Uterus (tissue), 2 donors: ENCODE data around the gene UNC5CL.

Experiments used
- POLR2A ChIP-seq, 2 donors: fragments of 450-650 bp; IDR thresholded peaks; one replicate each; pipeline ENCODE4 v1.6.1; 2016; ENCODE audit warnings: antibody characterized with exemption in 2 of 2, mild to moderate bottlenecking in 1 of 2, moderate library complexity in 1 of 2
- TF ChIP-seq, protein P1 (sequence below), 4 experiments: fragments of 200-600 bp in 2 of 4; fragments of 450-650 bp in 2 of 4; sonication (generic) in 2 of 4; IDR thresholded peaks; one replicate each; pipeline ENCODE4 v1.5.1; 2016 to 2019; ENCODE audit warnings: antibody characterized with exemption in 4 of 4, mild to moderate bottlenecking in 2 of 4, moderate library complexity in 1 of 4

DNA sequence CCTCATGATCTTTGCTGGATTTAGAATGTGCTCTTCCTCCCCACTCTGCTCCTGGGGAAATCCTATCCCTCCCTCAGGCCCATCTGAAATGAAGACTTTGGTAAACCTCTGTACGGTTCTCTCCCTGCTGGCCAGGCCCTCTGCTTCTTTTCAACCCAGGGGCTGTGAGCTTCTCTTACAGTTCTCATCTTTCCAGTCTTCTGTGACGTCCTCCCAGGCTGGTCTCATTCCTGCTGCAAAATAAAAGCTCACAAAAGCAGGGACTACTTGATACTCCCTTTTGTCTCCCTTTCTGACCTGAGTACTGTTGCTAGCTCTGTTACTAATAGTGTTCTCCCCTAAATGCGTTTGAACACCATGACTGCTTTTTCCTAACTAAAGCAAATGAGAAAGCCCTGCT, 46.3 kb downstream of the UNC5CL start:
- TF ChIP-seq POLR2A (IDR thresholded peaks at IDR 0.05) = no peak
- TF ChIP-seq, protein P1, sequence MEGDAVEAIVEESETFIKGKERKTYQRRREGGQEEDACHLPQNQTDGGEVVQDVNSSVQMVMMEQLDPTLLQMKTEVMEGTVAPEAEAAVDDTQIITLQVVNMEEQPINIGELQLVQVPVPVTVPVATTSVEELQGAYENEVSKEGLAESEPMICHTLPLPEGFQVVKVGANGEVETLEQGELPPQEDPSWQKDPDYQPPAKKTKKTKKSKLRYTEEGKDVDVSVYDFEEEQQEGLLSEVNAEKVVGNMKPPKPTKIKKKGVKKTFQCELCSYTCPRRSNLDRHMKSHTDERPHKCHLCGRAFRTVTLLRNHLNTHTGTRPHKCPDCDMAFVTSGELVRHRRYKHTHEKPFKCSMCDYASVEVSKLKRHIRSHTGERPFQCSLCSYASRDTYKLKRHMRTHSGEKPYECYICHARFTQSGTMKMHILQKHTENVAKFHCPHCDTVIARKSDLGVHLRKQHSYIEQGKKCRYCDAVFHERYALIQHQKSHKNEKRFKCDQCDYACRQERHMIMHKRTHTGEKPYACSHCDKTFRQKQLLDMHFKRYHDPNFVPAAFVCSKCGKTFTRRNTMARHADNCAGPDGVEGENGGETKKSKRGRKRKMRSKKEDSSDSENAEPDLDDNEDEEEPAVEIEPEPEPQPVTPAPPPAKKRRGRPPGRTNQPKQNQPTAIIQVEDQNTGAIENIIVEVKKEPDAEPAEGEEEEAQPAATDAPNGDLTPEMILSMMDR (IDR thresholded peaks at IDR 0.05) = no peak
